Gastroesophageal sphincter (tissue), 4 donors: ENCODE data around the gene HNF4A. TPM values are rescaled to one million over a fixed set of nuclear protein-coding genes. Genes with fewer than 3 reads are reported as not detected.

Source experiments
- ATAC-seq: fragments of 150-250 bp; one replicate; pipeline ENCODE4 v1.9.1; 2016; ENCODE audit warnings: mild to moderate bottlenecking, moderate library complexity
- H3K27ac ChIP-seq, 4 donors: fragments of 200-600 bp; sonication (generic) in 3 of 4; 1 replicate in 3 of 4; 2 replicates in 1 of 4; pipeline ENCODE4 v1.5.1; 2016 to 2019
- H3K27me3 ChIP-seq: fragments of 200-600 bp; sonication (generic); one replicate; pipeline ENCODE4 v1.5.1; 2019
- H3K36me3 ChIP-seq, 2 donors: fragments of 200-600 bp; sonication (generic); one replicate each; pipeline ENCODE4 v1.5.1; 2019; ENCODE audit warnings: control low read depth in 1 of 2
- H3K4me1 ChIP-seq, 3 donors: fragments of 200-600 bp; sonication (generic); 1 replicate in 2 of 3; 2 replicates in 1 of 3; pipeline ENCODE4 v1.5.1; 2016 to 2019; ENCODE audit warnings: control low read depth in 2 of 3
- H3K4me3 ChIP-seq, 2 donors: fragments of 200-600 bp; sonication (generic); one replicate each; pipeline ENCODE4 v1.5.1; 2019; ENCODE audit warnings: mild to moderate bottlenecking in 1 of 2, moderate library complexity in 1 of 2
- H3K9me3 ChIP-seq, 3 donors: fragments of 200-600 bp; sonication (generic); one replicate each; pipeline ENCODE4 v1.5.1; 2017 to 2019; ENCODE audit warnings: control low read depth in 2 of 3
- CTCF ChIP-seq, 4 experiments: fragments of 200-600 bp in 2 of 4; fragments of 450-650 bp in 2 of 4; sonication (generic) in 1 of 4; IDR thresholded peaks; one replicate each; pipeline ENCODE4 v1.5.1; 2017 to 2019; ENCODE audit warnings: antibody characterized with exemption in 4 of 4, mild to moderate bottlenecking in 2 of 4, moderate library complexity in 2 of 4
- EP300 ChIP-seq: sonication (generic); formaldehyde crosslinking; IDR thresholded peaks from one replicate; pipeline ENCODE4 v1.6.1; 2017; ENCODE audit warnings: antibody characterized with exemption, mild to moderate bottlenecking
- POLR2A ChIP-seq, 2 donors: fragments of 450-650 bp; IDR thresholded peaks; one replicate each; pipeline ENCODE4 v1.6.1; 2017; ENCODE audit warnings: antibody characterized with exemption in 2 of 2, mild to moderate bottlenecking in 2 of 2, moderate library complexity in 1 of 2
- POLR2AphosphoS5 ChIP-seq: sonication (generic); formaldehyde crosslinking; IDR thresholded peaks from one replicate; pipeline ENCODE4 v1.6.1; 2017; ENCODE audit warnings: antibody characterized with exemption
- WGBS, 2 donors: methylation state at CpG; one replicate each; pipeline ENCODE4 v1.1.5; 2018; ENCODE audit warnings: low coverage in 1 of 2; 5-methylcytosine and 5-hydroxymethylcytosine counted together
- total RNA-seq, 4 donors: library from RNA; depleted of rRNA; stranded (reverse); fragments of >200 nt; gene quantifications; one replicate each; pipeline ENCODE4 v1.1.0, GENCODE V29; 2016

Gene HNF4A
- total RNA-seq, 4 donors from 2014 or later, result not detected

- Histone ChIP-seq H3K4me1 (no peaks in the 10 kb centered on the region), H3K9me3 (no peaks in the 10 kb centered on the region)
- ATAC-seq, result no peak
These were observed 76.2 kb downstream of the HNF4A start for GRCh38 chr20:44431502-44432234.

GRCh38 chr20:44432618-44433577, 77.4 kb downstream of the HNF4A start:
- Histone ChIP-seq H3K4me3 (no peak overlapping the region), H3K4me1 (no peaks in the 10 kb centered on the region), H3K9me3 (no peaks in the 10 kb centered on the region), H3K27me3 (peaks cover 44% of the 10 kb centered on the region), H3K36me3 (no peaks in the 10 kb centered on the region), H3K27ac (no peak overlapping the region)
- no peak for TF ChIP-seq POLR2AphosphoS5
- TF ChIP-seq POLR2A (IDR thresholded peaks at IDR 0.05), result no peak
- no peak for TF ChIP-seq CTCF (IDR thresholded peaks at IDR 0.05)
- TF ChIP-seq EP300, result no peak
- ATAC-seq, result no peak
- 70 to 77% methylated on average over 2 to 6 of the region's 8 CpGs for WGBS, 2 donors

More at GRCh38 chr20:44431502-44432234, 76.2 kb downstream of the HNF4A start:
- H3K27ac ChIP-seq, result no peak overlapping the region
- WGBS, 2 donors, result 41% methylated on average over 5 of the region's 11 CpGs; no CpG with 5 or more reads in 1 of the 2 donors
- no peaks in the 10 kb centered on the region for H3K36me3 ChIP-seq
- H3K4me3 ChIP-seq, result no peak overlapping the region
- no peak for TF ChIP-seq POLR2AphosphoS5
- no peak for TF ChIP-seq CTCF (IDR thresholded peaks at IDR 0.05)
- TF ChIP-seq EP300, result no peak
- no peak for TF ChIP-seq POLR2A (IDR thresholded peaks at IDR 0.05)
- H3K27me3 ChIP-seq, result peaks cover 44% of the 10 kb centered on the region

GRCh38 chr20:44433751-44434538, 78.4 kb downstream of the HNF4A start:
- WGBS, 2 donors, result 67 to 80% methylated on average over 6 of the region's 24 CpGs
- TF ChIP-seq EP300, result no peak
- TF ChIP-seq POLR2AphosphoS5, result no peak
- no peak for TF ChIP-seq CTCF (IDR thresholded peaks at IDR 0.05)
- no peak for TF ChIP-seq POLR2A (IDR thresholded peaks at IDR 0.05)

GRCh38 chr20:44435630-44436335, 80.3 kb downstream of the HNF4A start:
- H3K4me3 ChIP-seq, result no peak overlapping the region
- TF ChIP-seq POLR2A (IDR thresholded peaks at IDR 0.05) (no peak), EP300 (no peak), CTCF (IDR thresholded peaks at IDR 0.05) (no peak), POLR2AphosphoS5 (no peak)
- H3K27me3 ChIP-seq, result peaks cover 41% of the 10 kb centered on the region
- no peak overlapping the region for H3K27ac ChIP-seq
- H3K4me1 ChIP-seq, result no peaks in the 10 kb centered on the region
- no peaks in the 10 kb centered on the region for H3K36me3 ChIP-seq
- WGBS, 2 donors, result 34 to 66% methylated on average over 2 to 11 of the region's 12 CpGs
- no peaks in the 10 kb centered on the region for H3K9me3 ChIP-seq
- no peak for ATAC-seq

More at GRCh38 chr20:44433751-44434538, 78.4 kb downstream of the HNF4A start:
- no peak overlapping the region for H3K27ac ChIP-seq
- H3K27me3 ChIP-seq, result peaks cover 44% of the 10 kb centered on the region
- no peaks in the 10 kb centered on the region for H3K36me3 ChIP-seq
- ATAC-seq, result no peak
- H3K9me3 ChIP-seq, result no peaks in the 10 kb centered on the region
- no peaks in the 10 kb centered on the region for H3K4me1 ChIP-seq
- H3K4me3 ChIP-seq, result no peak overlapping the region
